HG02642 (cell line): Measurements from ENCODE around the gene CEP85L.

Source experiments
- ATAC-seq: cut with Tn5 transposase; IDR thresholded peaks from one replicate; pipeline ENCODE4 v1.9.1; 2021; ENCODE audit warnings: mild to moderate bottlenecking; ENCODE audit not compliant: unreplicated experiment, poor library complexity

The CEP85L gene

GRCh38 chr6:118586746-118587485 is 64.5 kb downstream of the CEP85L start:
- ATAC-seq = no peak

GRCh38 chr6:118584911-118585310 is 66.5 kb downstream of the CEP85L start:
- no peak for ATAC-seq

- no peak for ATAC-seq
These were observed 69.9 kb downstream of the CEP85L start for GRCh38 chr6:118581489-118581959.

GRCh38 chr6:118580585-118581419 is 70.6 kb downstream of the CEP85L start:
- ATAC-seq = peak; percentile 71

- ATAC-seq = no peak
These were observed 71.6 kb downstream of the CEP85L start for GRCh38 chr6:118579786-118580185.

GRCh38 chr6:118578617-118579016 is 72.8 kb downstream of the CEP85L start:
- ATAC-seq = no peak

GRCh38 chr6:118577972-118578371 is 73.4 kb downstream of the CEP85L start:
- no peak for ATAC-seq

- ATAC-seq = no peak
These were observed 77.1 kb downstream of the CEP85L start for GRCh38 chr6:118574051-118574865.

- no peak for ATAC-seq
These were observed 80.3 kb downstream of the CEP85L start for GRCh38 chr6:118571121-118571520.

- ATAC-seq = no peak
These were observed 81.9 kb downstream of the CEP85L start for GRCh38 chr6:118569498-118569897.

- no peak for ATAC-seq
These were observed 83.4 kb downstream of the CEP85L start for GRCh38 chr6:118567974-118568373.

GRCh38 chr6:118565311-118565960 is 86.0 kb downstream of the CEP85L start:
- peak; percentile 100 for ATAC-seq

- no peak for ATAC-seq
These were observed 88.4 kb downstream of the CEP85L start for GRCh38 chr6:118562959-118563358.

- ATAC-seq = no peak
These were observed 89.1 kb downstream of the CEP85L start for GRCh38 chr6:118562248-118562647.

GRCh38 chr6:118559659-118560058 is 91.7 kb downstream of the CEP85L start:
- ATAC-seq = no peak

GRCh38 chr6:118558464-118559217 is 92.8 kb downstream of the CEP85L start:
- ATAC-seq = peak; percentile 57

- no peak for ATAC-seq
These were observed 96.7 kb downstream of the CEP85L start for GRCh38 chr6:118554698-118555097.

- no peak for ATAC-seq
These were observed 98.3 kb downstream of the CEP85L start for GRCh38 chr6:118553132-118553531.
